T-helper 22 cell (primary cell): Measurements from ENCODE around the gene AP1M1.
A peak's percentile ranks its signal among the peaks of the same experiment; 100 is the strongest.
"Not testable (repeated sequence)": the region's sequence is repeated elsewhere in the genome, so short reads cannot be mapped to it uniquely, and the experiment has no call there.

Experiments
- DNase-seq: peaks from one replicate; pipeline ENCODE4 v3.0.0-alpha.2; 2020; ENCODE audit warnings: low read depth

Gene AP1M1

GRCh38 chr19:16261584-16262368, 64.1 kb downstream of the AP1M1 start:
- no peak for DNase-seq

DNA sequence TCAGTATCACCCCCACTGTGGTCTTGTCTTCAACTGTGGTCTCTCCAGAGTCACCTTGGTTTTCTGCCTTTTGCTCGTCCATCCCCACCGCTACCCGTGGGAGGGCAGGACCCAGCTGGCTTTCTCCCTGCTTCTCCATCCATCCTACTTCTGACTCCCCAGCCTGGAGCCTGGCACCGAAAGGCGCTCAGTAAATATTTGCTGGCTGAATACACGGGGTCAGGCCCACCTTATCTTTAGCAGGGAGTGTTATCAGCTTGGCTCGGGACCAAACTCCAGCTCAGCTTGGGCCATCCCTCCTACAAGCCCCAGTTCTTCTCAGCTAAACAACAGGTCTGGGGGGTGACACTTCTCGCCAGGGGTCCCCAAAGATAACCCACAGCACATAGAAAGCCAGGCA, 64.9 kb downstream of the AP1M1 start:
- DNase-seq = no peak

- no peak for DNase-seq
These were observed 65.5 kb downstream of the AP1M1 start for GRCh38 chr19:16263141-16263761.

DNA sequence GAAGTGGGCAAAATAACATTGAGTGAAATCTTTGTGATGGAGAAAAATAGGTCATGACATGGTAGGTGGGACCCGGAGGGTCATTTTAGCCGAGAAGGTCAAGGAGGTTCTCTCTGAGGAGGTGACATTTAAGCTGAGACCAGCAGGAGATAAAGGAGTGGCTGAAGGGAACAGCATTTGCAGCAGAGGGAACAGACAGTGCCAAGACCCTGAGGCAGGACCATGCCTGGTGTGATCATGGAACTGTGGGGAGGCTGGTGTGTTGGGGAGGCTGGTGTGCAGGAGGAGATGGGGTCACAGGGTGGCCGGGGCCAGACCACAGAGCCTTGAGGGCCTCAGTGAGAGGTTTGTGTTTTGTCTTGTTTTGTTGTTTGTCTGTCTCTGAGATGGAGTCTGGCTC, 67.5 kb downstream of the AP1M1 start:
- DNase-seq = no peak

GRCh38 chr19:16265890-16266585, 68.3 kb downstream of the AP1M1 start:
- no peak for DNase-seq

GRCh38 chr19:16266586-16266942, 68.9 kb downstream of the AP1M1 start:
- DNase-seq = peak; percentile 63

- peak; percentile 18 for DNase-seq
These were observed 71.1 kb downstream of the AP1M1 start for GRCh38 chr19:16268676-16269319.

DNA sequence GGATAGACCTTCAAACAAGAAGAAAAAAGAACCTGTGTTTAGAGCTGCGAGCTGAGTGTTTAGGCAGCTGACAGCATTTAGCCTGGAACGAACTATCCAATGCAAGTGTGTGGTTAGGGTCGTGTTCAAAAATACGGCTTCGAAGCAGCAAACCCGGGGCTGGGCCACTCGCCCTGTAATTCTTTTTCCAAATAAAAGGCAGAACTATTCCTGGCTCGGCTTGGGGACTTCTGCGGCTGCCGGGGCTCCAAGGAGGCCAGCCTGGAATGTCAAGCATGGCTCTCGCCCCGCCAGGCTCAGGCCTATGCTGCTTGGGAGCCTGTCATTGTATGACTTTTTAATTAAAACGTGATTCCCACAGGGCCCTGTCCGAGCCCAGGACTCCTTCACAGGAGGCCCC, 75.2 kb downstream of the AP1M1 start:
- no peak for DNase-seq

DNA sequence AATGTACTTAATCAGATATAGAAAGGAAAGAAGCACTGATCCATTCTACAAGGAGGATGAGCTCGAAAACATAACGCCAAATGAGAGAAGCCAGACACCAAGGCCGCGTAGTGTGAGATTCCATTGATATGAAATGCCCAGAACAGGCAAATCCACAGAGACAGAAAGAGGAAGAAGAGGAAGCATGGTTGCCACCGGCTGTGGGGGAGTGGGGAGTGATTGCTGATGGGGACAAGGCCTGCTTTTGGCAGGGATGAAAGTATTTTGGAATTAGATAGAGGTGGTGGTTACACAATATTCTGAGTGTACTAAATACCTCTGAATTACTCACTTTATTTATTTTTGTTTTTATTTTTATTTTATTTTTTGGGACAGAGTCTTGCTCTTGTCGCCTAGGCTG, 76.7 kb downstream of the AP1M1 start:
- no peak for DNase-seq

DNA sequence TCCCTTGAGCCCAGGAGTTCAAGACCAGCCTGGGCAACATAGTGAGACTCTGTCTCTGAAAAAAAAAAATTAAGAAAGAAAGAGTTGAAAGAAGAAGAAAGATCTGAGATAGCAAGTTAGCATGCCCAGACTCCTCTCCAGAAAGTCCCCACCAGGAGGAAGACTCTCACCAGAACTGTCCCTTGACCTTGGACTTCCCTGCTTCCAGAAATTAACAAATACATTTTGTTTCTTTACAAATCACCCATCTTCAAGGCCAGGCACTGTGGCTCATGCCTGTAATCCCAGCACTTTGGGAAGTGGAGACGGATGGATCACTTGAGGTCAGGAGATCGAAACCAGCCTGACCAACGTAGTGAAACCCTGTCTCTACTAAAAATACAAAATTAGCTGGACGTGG, 82.6 kb downstream of the AP1M1 start:
- no peak for DNase-seq

DNA sequence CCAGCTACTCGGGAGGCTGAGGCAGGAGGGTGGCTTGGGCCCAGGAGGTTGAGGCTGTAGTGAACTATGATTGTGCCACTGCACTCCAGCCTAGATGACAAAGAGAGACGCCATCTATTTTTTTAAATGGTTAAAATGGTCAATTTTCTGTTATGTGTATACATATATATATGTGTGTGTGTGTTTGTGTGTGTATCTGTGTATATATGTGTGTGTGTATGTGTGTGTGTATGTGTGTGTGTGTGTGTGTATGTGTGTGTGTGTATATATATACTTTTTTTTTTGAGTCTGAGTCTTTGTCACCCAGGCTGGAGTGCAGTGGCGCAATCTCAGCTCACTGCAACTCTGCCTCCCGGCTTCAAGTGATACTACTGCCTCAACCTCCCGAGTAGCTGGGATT, 84.0 kb downstream of the AP1M1 start:
- no peak for DNase-seq

GRCh38 chr19:16283210-16284061, 85.7 kb downstream of the AP1M1 start:
- DNase-seq = peak; percentile 10

DNA sequence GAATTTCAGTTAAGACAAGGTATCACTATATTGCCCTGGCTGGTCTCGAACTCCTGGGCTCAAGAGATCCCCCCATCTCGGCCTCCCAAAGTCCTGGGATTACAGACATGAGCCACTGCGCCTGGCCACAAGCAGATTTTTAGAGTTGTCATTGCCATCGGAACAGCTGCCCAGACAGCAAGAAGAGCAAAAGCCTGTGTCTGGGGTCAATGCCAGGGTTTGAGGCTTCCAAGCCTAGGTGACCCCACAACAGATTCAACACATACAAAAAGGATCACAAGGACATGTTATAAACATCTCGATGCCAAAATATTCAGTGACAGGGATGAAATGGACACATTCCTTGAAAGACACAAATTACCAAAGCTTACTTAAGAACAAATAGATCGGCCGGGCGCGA, 86.8 kb downstream of the AP1M1 start:
- DNase-seq = no peak

DNA sequence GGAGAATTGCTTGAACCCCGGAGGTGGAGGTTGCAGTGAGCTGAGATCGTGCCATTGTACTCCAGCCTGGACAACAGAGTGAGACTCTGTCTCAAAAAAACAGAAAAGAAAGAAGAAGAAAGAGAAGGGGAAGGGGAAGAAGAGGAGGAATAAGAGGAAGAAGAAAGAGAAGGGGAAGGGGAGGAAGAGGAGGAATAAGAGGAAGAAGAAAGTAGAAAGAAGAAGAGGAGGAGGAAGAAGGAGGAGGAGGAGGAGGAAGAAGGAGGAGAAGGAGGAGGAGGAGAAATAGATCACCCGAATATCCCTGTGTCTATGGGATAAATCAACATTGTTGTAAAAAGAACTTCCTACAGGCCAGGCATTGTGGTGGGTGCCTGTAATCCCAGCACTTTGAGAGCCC, 87.4 kb downstream of the AP1M1 start:
- DNase-seq = not testable (repeated sequence)

DNA sequence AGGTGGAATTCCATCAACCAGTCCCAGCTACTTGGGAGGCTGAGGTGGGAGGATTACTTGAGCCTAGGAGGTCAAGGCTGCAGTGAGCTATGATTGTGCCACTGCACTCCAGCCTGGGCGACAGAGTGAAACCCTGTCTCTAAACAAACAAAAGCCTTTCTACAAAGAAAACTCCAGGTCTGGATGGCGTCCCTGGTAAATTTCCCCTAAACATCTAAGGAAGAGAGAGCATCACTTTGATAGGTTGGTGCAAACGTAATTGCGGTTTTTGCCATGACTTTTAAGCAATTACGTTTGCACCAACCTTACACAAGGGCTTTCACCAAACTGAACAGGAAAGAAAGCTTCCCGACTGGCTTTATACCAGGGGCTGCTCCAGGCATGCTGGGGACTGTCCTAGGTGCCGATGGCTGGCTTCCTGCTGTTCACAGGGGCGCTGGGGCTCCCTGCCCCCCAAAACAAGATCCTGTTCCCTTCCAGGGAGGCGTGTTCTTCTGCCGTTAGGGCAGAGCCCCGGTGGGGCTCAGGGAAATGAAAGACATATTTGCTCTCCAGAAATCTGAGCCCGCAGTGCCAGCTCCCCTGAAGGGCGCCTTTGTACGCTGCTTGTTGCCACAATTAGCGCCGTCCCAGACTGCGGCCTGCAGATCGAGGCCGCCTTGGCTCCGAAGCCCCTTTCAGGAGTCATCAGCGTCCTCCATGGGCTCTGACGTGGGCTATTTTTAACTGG, 88.2 kb downstream of the AP1M1 start:
- no peak for DNase-seq

- DNase-seq = no peak
These were observed 90.8 kb downstream of the AP1M1 start for GRCh38 chr19:16288544-16288943.

GRCh38 chr19:16289594-16289993, 91.9 kb downstream of the AP1M1 start:
- no peak for DNase-seq

- DNase-seq = no peak
These were observed 93.0 kb downstream of the AP1M1 start for GRCh38 chr19:16290692-16291091.

GRCh38 chr19:16293118-16294091, 95.7 kb downstream of the AP1M1 start:
- DNase-seq = no peak

- no peak for DNase-seq
These were observed 97.3 kb downstream of the AP1M1 start for GRCh38 chr19:16295057-16295456.
